Left lobe of liver (tissue), 2 donors: ENCODE results near the gene ALLC. TPM values are rescaled to one million over a fixed set of nuclear protein-coding genes. Genes with fewer than 3 reads are reported as not detected.
A peak's percentile ranks its signal among the peaks of the same experiment; 100 is the strongest.

Experiments used
- ATAC-seq: fragments of 200-7000 bp; cut with Tn5 transposase; one replicate; pipeline ENCODE4 v1.9.1; 2020; ENCODE audit warnings: mild to moderate bottlenecking, moderate library complexity
- DNase-seq: peaks from one replicate; pipeline ENCODE4 v3.0.0-alpha.2; 2020; ENCODE audit warnings: low spot score
- total RNA-seq: library from RNA; stranded (reverse); gene quantifications from one replicate; pipeline ENCODE4 v1.2.1, GENCODE V29; 2021
- donor health status: DM: no; HTN: no; CAD: no; lungs with moderate emphysema.
- donor health status: DM: no; HTN: yes; CAD: no.

The ALLC gene
- total RNA-seq, 1 donor from 2014 or later: 0.20 TPM

DNA sequence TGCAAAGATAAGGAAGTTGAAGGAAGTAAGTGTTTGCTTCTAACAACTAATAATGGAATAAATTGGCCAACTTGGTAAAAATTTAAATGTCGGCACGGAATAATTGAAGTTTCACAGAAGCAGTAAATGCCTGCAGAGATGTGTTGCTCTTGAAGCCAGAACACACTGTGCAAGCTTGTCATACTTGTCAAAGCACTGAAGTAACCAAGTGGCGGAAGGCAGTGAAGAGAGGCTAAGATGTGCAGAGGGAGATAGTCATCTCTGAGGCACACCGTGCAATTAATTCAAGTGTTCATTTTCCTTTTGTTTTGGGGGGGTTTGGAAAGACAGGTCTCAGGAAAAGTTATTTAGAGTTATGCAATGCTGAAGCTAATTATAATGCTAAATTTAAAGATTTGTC is 50.6 kb downstream of the ALLC start:
- ATAC-seq (no peak), DNase-seq (no peak)

DNA sequence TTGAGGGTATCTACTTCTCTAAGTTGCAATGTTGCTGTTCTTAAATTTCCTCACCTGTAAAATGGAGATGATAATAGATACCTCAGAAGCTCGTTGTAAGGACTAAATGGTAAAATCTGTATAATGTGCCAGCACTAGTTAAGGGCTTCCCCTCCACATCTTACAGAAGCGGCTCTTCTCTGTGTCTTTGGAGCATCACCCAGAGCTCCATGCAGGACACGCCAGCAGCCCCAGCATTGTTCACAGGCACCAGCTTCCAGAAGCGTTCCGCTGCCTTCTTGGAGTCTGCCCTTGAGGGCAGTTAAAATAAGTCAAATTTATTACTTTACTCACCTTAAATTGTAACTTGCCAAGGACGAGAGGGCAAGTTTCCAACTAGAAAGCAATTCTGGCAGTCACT is 51.2 kb downstream of the ALLC start:
- no peak for ATAC-seq

DNA sequence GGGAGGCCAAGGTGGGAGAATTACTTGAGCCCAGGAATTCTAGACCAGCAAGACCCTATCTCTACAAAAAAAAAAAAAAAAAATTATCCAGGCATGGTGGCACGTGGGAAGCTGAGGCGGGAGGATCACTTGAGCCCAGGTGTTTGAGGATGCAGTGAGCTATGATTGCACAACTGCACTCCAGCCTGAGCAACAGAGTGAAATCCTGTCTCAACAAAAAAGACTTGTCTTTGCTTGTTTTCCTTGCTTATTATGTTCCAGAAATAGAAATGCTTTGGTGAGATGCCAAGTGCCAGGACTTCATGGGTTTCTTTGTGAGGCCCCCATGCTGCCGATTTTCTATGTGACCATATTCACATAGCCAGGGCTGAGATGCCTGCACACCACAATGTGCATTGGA is 54.4 kb downstream of the ALLC start:
- DNase-seq: no peak
- no peak for ATAC-seq

More for the DNA sequence above, 51.2 kb downstream of the ALLC start:
- no peak for DNase-seq

GRCh38 chr2:3712831-3713503 is 55.0 kb downstream of the ALLC start:
- DNase-seq (no peak), ATAC-seq (no peak)

DNA sequence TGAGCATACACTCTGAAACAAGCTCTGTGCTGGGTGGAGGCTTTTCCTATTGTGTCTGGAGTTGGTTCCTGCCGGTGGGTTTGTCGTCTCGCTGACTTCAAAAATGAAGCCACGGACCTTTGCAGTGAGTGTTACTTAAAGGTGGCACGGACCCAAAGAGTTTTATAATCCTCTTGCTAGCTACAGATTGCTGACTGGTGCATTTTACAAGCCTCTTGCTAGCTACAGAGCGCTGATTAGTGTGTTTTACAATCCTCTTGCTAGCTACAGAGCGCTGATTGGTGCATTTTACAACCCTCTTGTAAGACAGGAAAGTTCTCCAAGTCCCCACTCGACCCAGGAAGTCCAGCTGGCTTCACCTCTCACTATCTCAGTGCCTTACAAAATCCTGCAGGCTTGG is 60.7 kb downstream of the ALLC start:
- DNase-seq: no peak
- no peak for ATAC-seq

DNA sequence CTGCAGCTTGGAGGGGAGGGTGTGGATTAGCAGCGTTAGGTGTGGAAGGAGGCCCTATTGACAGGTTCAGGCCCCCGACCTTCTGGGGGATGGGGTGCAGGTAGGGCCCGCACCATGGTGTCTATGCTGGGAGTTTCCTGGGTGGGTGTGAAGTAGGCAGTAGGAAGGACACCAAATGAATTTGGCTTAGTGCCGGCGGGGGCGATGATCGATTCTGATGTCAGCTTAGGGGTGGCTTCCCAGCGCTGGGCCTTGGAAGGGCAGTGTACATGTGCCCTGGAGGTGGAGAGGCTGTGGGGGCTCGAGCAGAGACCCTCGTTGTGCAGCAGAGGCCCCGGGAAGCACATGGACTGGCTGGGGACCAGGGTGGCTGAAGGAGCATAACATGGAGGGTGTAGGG is 67.0 kb downstream of the ALLC start:
- DNase-seq: no peak
- no peak for ATAC-seq

DNA sequence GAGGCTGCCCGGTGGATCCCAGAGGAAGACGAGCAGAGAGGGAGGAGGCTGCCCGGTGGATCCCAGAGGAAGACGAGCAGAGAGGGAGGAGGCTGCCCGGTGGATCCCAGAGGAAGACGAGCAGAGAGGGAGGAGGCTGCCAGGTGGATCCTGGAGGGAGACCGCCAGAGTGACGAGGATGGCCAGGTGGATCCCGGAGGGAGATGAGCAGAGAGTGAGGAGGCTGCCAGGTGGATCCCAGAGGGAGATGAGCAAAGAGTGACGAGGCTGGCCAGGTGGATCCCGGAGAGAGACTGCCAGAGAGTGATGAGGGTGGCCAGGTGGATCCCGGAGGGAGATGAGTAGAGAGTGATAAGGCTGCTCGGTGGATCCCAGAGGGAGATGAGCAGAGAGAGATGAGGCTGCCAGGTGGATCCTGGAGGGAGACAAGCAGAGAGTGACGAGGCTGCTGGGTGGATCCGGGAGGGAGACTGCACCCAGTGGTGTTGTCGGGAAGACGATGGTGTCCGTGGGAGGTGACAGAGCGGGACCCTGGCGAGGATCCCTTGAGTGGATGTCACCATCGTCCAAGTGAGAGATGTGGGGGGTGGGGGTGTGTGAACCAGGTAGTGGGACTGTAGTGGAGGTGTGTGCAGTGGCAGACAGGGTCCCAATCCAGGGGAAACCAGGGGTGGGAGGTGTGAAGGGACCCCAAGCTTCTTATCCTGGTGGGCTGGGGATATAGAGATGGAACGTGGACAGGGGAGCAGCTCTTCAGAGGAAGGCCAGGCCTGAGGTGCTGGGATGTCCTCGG is 67.7 kb downstream of the ALLC start:
- ATAC-seq: no peak
- no peak for DNase-seq

GRCh38 chr2:3726511-3726910 is 68.5 kb downstream of the ALLC start:
- ATAC-seq (no peak), DNase-seq (no peak)

DNA sequence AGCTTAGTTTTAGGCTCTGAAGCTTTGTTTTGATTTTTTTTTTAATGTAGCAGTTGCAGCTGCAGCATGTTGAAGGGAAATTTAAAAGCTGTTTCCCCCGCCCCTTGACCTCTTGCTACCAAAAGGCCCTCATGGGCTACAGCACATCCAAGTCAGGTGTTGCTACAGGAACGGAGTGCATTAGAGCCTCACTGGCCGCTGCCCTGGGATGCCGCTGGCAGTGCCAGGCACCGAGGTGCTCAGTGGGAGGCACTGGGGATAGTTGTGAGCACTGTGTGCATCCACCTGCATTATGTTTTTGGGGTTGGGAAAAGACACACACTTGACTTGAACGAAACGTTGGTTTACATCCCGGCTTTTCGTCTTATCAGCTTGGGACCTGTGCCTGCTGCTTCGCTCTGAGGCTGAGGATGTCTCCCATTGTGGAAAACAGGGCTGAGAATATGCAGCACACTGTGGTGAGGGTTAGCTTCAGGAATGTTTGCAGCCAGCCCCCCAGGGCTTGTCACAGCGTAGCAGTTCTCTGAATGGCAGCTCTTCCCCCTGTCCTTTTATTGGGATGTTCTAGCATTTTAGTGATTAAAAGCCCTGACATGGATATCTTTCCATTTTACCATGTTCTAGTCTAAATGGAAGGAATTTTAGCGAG is 69.5 kb downstream of the ALLC start:
- DNase-seq (no peak), ATAC-seq (no peak)

DNA sequence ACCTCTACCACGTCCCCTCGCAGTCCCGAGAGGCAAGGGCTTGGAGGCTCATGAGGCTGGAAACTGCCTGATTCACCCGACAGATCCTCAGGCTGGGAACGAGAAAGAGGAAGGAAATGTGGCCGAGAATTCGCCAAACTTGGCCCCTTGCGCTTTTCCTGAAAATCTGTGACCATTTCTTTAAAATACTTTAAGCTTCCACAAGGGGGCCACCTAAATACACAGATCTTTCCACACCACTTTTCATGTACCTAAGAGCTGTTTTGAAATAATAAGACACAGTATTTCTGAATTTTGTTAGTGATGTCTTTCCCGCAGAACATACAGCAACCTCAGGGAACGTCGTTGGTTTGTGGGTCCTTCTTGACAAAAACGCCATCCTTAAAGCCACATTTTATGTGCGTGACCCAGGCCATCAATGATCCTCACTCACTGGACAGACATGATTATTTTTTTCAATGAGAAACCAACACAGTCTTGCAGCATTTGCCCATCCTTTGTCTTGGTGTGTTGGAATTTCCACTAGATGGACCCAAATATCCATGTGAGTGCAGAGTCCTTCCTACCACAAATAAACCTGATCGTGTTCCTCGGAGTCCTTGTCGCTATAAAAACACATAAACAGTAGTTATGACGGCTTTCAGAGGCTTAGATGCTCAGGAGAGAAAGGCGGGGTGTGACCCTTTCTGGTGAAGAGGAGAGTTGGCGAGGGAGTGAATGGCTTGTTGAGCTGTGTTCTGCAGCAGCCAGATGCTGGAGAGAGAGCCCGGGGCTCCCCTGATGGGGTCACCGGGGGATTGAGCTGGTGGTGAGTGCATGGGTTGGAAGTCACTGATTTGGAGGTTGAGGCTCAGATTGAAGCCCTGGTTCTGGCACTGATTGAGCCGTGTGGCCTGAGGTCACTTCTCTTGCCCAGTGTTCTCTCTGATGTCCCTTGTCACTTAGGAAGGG is 70.4 kb downstream of the ALLC start:
- DNase-seq: no peak

DNA sequence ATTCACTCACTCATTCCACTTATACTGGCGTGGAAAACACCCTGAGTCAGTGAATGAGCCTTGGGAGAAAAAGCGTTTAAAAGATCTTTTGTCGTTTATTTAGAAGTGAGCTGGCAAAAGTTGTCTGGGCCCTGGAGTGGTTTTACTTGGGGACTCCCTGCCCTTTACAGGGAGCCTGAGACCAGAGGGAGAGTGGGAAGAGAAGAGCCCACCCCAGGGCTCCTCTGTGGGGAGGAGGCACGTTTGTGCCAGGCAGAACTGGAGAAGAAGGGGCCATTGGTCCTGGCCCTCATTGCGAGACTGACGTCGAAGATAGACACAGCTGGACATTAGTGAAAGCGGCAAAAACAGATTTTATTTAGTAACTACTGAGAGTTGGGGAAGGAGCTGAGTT is 71.1 kb downstream of the ALLC start:
- ATAC-seq (no peak), DNase-seq (no peak)

More for the DNA sequence above, 70.4 kb downstream of the ALLC start:
- peak; percentile 80 for ATAC-seq

GRCh38 chr2:3729786-3730185 is 71.8 kb downstream of the ALLC start:
- ATAC-seq (no peak), DNase-seq (no peak)

DNA sequence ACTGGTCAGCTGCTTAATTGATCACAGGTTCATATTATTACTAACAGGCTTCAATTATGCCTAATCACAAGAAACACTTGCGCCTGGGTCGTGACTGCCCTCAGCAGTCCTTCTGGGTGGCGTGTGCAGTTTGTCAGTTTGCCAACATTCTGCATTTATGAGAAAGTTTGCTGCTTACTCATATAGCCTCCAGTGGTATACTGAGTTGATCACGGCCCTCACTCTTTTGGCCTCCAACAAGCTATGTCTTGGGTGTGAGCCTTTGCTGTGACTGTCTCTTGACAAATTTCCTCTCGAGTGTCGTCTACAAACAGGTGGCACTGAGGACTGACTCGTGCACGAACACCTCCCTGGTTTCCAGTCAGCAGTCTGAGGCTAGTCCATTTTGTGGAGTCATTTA is 72.6 kb downstream of the ALLC start:
- DNase-seq: no peak
- ATAC-seq: no peak

GRCh38 chr2:3731829-3732228 is 73.8 kb downstream of the ALLC start:
- no peak for DNase-seq
- ATAC-seq: no peak

DNA sequence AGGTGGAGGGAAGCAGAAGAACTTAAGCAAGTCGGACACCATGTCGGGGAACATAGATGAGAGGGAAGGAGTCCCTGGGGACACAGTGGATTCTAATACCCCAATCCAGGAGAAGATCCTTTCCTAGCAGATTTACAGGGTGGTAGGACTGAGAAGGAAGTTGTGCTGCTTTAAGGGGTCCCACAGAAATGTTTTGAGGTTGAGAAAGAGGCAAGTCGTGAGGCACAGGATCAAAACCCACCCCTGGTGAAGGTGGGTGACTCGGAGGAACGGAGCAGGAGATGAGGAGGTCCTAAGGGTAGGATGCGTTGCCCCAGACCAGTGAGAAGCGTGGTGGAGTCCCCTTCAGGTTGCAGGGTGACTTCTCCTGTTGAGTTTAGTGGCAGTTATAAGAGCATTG is 78.1 kb downstream of the ALLC start:
- ATAC-seq: no peak
- DNase-seq: no peak

- ATAC-seq (no peak), DNase-seq (no peak)
These were observed 79.1 kb downstream of the ALLC start for GRCh38 chr2:3737128-3737527.

- peak; percentile 42 for ATAC-seq
- DNase-seq: no peak
These were observed 80.5 kb downstream of the ALLC start for GRCh38 chr2:3738454-3738853.

- ATAC-seq (no peak), DNase-seq (no peak)
These were observed 81.3 kb downstream of the ALLC start for GRCh38 chr2:3739313-3739712.

DNA sequence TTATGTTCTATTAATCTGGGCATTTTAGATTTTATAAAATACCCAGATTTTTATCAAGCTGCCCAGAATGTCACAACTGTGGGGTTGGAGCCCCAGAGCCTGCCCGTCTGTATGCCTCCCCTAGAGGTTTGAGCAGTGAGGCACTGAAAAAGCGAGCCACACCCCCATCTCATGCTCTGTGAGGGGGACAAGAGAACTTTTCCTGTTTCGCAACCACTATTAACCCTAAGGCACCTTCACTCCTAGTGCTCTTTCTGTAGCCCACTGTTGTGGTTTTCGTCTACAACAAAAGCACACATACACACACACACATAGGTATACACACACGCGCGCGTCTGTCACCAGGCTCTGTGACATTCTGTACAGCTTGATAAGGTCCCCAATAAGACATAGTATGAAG is 83.4 kb downstream of the ALLC start:
- no peak for ATAC-seq
- no peak for DNase-seq

- ATAC-seq (no peak), DNase-seq (no peak)
These were observed 84.0 kb downstream of the ALLC start for GRCh38 chr2:3741867-3742602.
